Measurements from ENCODE around the gene RSBN1.

RSBN1 gene

DNA sequence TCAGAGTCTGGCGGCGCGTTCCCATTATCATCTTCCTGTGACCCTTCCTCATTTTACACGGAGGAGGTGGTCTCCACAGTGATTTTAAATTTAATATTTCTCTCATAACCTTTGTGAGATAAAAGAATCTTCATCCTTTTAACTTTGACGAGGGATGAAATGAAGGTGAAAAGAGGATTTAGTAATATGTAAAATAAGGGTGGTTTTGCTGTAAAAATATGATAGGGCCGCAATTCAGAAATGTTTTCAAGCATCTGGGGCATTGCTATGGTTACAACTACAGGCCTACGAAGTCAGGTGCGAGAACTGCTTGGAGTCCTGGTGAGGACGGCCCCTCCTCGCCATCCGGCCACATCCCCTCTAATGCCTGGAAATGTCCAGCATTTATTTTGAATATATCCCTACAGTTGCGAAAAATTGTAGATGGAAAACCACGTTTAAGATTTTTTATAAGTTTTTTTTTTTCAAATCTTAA, 422 bp upstream of the RSBN1 start:
- no peak for DNase-seq (ENCODE audit: low read depth in 2 of 2)

DNA sequence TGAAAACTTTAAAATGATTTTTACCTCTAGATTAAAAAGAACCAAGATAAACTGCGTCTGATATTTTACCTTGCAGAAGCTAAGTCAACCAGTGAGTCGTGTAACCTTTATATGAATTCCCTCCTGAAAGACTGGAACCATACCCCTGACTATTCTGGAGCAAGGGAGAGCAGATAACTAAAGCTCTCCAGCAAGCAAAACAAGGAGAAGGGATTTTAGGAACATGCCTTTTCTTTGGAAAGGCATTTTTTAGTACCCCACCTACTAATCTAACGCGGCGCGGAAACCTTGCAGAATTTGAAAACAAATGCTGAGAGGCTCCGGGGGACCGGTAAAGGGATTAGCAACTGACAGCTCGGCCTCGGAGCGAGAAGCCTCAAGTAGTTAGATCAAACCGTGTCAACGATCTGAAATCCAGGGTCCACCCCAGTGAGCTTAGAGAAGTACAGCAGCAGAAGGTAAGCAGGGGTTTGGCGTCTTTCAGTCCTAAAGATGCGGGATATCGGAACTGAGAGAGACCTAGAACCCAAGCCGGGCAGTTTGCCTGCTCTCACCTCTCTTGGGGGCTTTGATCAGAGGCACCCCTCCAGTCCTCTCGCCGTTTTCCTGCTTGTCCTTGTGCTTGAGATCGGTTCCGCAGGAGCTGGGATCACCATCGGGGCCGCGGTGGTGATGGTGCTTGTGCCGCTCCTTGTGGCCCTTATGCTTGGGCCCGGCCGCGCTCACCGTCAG, 954 bp downstream of the RSBN1 start:
- DNase-seq (ENCODE audit: low read depth in 2 of 2), result no peak

DNA sequence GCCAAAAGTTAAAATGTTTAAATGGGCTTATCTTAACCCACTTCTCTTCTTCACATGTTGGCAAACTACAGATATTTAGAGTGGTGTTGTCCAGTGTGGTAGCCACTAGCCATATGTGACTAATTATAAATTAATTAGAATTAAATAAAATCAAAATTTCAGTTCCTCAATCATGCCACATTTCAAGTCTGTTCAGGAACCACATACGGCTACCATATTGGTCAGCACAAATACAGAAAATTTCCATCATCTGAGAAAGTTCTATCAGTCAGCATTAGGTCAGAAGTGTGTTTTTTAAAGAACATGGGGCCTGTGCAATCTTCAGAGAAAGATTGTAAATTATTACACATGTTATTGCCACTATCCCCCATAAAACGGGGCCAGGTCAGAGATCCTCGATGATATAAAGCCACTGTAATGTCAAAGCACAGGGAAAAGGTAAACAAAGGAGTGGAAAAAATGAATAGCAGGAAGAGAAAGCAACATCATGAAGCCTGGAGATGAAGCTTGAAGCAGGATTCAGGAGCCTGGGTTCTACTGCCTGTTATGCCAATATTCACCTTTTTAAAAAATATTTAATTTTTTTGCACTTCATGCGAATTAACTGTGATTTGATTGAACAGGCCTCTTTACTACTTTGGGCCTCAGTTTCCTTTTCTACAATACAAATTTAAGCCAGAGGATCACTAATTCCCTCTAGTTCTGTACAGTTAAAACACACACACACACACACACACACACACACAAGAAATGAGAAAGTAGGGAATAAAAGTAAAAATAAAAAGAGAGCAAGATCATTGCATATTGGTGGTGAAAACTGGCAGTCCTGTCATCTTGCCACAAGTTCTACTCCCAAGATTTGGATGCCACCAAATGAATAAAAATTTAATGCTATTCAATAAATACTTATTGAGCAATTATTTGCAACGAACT, 2.3 kb downstream of the RSBN1 start:
- no peak for DNase-seq (ENCODE audit: low read depth in 2 of 2)

DNA sequence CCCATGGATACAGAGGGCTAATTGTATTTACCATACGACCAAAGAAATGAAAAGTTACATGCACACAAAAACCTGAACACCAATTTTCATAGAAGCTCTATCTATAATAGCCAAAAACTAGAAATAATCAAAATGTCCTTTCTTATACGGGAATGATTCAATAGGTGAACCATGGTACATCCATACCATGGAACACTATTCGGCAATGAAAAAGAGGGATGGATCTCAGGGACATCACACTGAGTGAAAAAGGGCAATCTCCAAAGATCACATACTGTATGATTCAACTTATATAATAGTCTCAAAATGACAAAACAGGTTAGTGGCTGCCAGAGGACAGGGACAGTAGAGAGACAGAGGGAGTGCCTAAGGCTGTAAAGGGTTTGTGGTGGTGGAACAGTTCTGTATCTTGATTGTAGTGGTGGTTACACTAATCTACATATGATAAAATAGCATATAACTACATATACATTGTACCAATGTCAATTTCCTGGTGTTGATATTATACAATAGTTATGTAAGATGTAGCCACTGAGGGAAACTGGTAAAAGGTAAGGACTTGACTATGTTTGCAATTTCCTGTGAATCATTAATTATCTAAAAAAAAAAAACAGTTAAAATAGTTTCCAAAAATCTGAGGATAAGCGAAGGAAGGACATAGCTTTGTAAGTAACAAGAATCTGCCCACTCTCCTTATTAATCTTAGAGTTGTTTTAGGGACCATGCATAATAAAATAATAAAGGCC, 3.7 kb downstream of the RSBN1 start:
- DNase-seq (ENCODE audit: low read depth in 2 of 2), result no peak

DNA sequence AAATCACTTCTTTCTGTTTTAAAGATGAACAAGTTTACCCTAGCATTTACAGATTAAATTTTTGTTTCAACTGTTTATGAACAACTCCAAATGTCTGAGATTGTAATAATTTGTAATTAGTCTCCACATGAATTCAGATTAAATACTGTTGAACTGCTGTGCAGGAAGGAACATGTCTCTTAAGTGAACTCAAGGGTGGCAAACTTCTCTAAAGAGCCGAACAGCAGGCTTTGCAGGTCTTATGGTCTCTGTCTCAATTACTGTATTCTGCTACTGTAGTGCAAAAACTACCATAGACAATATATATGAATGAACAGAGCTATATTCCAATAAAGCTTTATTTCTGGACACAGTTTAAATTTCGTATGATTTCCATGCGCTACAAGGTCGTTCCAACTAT, 6.6 kb downstream of the RSBN1 start:
- DNase-seq (ENCODE audit: low read depth in 2 of 2), result no peak

DNA sequence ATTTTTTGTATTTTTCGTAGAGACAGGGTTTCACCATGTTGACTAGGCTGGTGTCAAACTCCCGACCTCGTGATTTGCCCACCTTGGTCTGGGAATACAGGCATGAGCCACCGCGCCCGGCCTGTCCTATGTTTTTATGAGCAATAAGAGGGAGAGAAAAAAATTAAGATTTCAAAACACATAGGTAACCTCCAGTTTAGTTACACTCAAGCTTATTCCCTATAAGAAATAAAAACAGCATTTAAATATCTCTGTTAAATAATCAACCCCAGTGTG, 7.1 kb downstream of the RSBN1 start:
- DNase-seq (ENCODE audit: low read depth in 2 of 2), result no peak

DNA sequence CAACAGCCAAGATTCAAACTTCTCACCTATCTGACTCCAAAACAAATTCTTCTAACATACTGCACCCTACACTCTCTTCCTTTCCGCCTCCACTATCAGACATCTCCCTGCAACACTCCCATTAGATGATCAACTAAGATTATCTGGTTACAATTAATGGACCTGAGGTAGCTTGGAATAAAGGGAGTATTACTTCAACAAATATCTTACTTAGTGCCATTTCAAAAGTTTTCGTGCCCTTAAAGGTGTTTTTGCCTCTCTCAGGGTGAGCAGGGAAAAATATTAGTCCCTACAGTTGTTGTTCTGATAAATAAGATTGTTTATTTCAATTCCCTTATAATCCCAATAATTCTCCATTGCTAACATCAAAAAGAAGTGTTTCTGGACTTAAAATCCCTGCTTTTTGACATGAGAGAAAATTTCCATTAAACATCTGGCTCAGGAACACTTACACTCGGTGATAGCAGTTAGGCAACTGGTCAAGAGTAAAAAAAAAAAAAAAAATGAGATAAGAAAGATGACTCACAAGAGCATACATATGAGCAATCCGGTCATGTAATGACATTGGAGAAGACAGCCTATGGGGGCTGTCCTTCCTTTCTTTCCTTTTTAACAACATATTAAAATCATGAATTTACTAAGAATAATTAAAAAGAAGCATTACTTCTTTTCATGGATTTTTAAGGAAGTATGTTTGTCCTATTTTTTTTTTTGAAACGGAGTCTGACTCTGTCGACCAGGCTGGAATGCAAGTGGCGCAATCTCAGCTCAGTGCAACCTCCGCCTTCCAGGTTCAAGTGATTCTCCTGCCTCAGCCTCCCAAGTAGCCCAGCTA, 7.6 kb downstream of the RSBN1 start:
- DNase-seq (ENCODE audit: low read depth in 2 of 2), result no peak

DNA sequence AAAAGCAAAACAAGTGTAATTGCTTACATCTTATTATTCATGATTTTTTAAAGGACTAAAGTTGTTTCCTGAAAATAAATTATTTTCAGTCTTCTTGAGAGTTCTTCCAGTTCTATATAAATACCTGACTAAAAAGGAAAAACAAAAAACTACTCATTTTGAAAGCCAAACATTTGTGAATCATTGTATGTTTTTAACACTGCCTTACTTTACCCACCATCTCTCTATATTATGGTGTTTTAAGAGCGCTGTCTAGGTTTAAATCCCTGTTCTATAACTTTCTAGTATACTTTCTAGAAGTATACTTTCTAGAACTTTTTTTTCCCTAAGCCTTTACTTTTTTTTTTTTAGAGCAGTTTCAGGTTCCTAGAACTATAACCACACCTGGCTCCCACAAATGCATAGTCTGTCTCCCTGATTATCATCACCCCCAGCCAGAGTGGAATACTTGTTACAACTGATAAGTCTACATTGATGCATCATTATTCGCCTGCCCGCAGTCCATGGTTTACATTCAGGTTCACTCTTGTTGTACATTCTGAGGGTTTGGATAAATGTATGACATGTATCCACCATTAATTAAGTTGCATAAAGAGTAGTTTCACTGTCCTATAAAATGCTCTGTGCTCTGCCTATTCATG, 9.8 kb downstream of the RSBN1 start:
- DNase-seq (ENCODE audit: low read depth in 2 of 2), result no peak

DNA sequence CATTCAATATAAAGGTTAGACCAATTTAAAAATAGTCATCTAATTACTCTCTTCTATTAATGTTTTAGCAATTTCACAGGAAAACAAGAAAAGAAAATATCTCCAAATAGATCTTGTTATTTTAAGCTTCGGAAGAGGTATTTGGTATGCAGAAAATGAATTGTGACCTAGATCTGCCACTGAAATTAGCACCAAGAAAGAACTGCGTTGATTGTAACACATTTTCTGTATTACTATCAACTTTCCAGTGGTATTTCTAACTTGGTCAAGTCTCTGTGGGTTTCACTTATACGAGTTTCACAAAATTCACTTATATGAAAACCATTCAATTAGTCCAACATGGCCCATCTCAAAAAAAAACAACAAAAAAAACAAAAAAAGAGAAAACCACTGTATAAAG, 11.8 kb downstream of the RSBN1 start:
- no peak for DNase-seq (ENCODE audit: low read depth in 2 of 2)

DNA sequence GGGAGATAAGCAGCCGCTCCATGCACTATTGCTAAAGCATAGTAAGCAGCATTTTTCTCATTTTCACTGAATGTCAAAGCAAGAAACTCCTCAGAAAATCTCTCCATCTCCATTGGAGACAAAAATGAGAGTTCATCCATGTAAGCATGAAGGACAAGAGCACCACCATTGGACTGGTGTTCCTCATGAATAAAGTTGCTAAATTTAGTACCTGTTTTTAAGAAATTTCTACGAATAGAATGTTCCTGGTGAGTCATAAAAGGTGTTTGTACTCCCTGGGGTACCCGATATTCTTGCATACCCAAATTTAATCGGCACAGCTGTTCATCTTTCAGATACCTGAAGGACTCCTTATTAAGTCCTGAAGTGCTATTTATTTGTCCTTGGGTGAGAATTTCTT, 14.8 kb downstream of the RSBN1 start:
- no peak for DNase-seq (ENCODE audit: low read depth in 2 of 2)

DNA sequence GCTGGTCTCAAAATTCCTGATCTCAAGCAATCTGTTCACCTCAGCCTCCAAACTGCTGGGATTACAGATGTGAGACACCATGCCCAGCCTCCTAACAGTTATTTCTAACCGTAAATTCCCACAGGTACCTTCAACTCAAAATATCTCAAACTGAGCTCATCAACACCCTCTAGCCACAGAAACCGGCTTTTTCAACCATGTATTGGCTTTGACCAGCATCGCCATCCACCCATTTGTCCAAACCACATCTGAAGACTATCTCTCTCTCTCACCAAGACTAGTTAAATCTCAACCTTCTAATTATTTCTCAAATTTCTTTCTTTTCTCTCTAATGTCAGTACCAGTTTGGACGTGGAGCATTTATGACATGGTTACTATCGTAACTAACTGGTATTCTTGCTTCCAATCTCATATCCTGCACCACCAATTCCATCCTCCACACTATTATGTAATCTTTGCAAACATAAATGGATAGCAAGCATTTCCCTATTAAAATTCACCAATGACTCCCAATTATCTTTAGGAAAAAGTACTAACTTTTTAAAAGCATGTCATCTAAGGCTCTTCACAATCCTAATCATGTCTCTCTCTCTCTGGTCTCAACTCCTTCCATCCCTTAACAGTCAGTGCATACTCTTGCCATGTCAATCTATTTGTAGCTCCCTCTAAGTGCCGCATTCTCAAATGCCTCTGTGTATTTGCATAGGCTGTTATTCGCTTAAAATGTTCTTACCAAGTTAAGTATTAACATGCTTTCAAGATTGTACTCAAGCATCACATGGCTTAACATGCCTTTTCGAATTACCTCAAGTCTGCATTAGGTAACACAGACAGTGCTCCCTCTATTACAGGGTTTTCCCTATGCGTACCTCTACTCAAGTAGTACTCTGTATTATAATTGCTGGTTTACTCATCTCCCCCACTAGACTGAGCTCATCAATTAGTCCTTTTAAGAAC, 18.1 kb downstream of the RSBN1 start:
- no peak for DNase-seq (ENCODE audit: low read depth in 2 of 2)

DNA sequence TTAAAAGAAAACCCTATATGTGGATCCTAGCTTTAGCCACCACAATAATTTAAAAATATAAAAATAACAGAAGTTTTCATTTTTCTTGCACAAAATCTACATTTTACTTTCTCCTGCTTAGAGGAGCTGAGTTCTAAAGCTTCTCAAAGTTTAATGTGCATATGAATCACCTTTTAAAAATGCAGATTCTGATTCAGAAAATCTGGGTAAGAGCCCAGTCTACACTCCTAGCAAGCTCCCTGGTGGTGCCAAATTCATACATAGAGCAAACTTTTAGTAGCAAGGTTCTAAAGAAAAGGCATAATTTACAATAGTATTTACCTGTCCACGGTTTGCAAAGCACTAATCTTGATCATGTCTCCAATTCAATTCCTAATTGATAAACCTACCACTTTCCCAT, 19.3 kb downstream of the RSBN1 start:
- DNase-seq (ENCODE audit: low read depth in 2 of 2), result no peak

DNA sequence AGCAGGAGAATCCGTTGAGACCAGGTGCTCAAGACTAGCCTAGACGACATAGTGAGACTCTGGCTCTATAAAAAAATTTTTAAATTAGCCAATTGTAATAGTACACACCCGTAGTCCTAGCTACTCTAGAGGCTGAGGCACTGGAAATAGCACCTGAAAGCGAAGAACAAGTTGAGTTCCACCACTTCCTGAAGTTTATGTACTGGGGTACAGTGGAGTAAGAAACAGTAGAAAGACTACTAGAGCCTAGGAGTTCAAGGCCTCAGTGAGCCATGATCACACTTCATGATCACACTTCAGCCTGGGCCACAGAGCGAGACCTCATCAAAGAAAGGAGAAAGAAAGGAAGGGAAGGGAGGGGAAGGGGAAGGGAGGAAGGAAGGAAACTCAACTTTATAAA, 19.8 kb downstream of the RSBN1 start:
- no peak for DNase-seq (ENCODE audit: low read depth in 2 of 2)

DNA sequence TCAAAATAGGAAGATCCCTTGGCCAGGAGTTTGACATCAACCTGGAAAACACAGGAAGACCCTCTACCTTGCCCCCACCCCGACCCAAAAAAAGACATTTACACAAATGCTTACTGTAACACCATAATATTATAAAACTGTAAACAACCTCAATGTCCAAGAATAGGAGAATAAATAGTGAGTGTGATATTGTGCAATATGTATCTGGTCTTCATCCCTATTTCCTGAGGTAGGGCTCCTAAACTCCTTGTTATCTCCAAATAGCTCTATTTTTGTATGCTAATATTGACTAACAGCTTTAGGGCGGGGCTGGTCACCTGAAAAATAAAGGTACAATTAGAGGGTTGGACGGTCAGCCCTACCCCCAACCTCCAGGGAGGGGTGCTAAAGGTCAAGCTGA, 23.5 kb downstream of the RSBN1 start:
- no peak for DNase-seq (ENCODE audit: low read depth in 2 of 2)

DNA sequence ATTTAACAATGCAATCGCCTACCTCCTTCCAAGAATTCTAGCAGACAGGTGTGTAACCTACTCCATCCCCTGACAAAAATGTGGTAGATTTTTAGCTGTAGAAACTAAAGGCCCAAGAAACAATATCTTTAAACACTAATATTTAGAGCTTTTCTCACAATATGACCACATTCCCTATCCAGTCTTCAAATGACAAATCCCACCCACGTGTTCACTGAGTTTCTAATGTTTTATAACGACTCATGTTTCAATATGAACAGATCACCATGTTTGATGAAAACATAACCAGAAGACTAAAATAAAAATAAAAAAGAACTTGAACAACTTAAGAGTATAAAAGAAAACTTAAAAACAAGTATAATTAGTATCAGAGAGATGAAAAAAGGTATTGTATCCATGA, 24.6 kb downstream of the RSBN1 start:
- DNase-seq (ENCODE audit: low read depth in 2 of 2), result no peak

DNA sequence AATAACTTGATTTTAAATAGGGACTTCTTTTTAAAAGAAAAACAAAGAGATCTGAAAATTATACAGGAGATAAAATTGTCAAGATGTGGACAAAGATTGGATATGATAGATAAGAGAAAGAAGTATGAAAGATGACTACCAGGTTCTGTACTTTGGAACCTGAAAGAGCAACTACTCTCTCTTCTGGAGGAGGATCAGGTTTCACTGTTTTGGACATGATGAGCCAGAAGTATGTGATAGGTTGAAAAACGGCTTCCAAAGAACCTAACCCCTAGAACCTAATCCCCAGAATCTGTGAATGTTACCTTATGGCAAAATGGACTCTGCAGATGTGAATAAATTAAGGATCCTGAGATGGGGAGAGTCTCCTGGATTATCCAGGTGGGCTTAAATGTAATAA, 26.2 kb downstream of the RSBN1 start:
- no peak for DNase-seq (ENCODE audit: low read depth in 2 of 2)

DNA sequence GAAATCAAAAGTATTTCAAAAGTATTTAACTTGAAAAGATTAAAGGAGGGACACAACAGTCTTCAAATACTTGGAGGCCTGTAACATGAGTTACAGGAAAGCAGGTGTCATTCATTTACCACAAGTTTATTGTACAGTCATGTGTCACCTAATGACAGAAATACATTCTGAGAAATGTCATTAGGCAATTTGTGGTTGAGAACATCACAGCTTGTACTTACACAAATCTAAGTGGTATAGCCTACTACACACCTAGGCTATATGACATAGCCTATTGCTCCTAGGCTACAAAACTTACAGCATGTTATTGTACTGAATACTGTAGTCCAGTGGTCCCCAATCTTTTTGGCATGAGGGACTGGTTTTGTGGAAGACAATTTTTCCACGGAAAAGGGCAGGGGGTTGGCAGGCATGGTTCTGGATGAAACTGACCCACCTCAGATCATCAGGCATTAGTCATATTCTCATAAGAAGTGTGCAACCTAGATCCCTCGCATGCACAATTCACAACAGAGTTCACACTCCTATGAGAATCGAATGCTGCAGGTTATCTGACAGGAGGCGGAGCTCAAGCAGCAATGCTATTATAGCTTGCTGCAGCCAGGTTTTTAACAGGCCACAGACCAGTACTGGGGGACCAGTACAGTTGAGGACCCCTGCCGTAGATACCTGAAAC, 28.0 kb downstream of the RSBN1 start:
- no peak for DNase-seq (ENCODE audit: low read depth in 2 of 2)

DNA sequence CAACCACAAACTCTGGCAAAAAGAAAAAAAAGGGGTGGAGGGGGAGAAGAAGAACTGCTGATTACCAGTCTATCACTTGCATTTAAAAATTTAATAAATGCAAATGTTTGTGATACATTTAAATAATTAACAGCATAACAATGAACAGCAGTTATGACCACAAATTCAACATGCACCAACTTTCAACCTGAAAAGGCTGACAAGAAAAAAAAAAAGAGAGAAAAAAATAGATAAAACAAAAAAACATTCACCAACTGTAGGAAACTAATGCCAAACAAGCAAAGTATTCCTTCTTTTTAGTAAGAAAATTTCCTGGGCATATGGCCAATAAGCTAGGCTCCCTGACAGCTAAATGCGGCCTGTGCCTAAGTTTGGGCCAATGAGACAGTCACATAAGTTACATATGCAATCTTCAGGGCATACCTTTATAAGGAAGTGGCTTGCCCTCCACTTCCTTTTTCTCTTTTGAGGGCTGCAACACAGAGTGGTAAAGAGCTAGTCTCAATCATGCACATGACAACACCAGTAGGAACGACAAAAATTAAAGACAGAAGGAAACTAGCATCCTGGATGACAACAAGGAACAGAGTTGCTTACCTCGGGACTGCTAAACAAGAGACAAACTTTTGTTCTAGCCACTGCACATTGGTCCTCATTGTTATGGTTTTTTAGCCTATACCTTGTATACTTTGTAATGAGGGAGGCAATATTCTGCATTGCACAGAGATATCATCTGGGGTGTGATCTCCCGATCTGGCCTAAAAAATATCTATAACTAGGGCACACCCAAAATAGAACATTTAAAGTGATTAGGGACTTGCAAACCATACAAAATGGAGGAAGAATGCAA, 28.8 kb downstream of the RSBN1 start:
- peak in 1 of 2 donors; percentile 6 for DNase-seq (ENCODE audit: low read depth in 2 of 2)

DNA sequence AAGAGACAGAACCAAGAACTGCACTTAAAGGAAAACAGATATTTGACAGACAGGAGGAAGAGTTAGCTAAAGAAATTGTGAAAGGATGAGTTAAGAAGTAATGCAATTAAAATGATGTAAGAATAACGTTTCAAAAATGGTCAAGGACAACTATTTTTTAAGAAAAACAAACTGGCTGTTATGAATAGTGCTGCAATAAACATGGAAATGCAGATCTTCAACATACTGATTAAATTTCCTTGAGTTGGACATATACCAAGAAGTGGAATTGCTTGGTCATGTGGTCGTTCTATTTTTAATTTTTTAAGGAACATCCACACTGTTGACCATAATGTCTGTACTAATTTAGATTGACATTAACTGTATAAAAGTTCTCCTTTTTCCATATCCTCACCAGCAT, 29.9 kb downstream of the RSBN1 start:
- no peak for DNase-seq (ENCODE audit: low read depth in 2 of 2)
